Measurements from ENCODE around the gene CFAP157.

- no peak for TF ChIP-seq CTCF (IDR thresholded peaks at IDR 0.05; ENCODE audit: extremely low read depth in 1 of 2, insufficient read depth in 1 of 2, low read depth in 1 of 2, low read length in 2 of 2)
- no peak for TF ChIP-seq EZH2 (IDR thresholded peaks at IDR 0.05; ENCODE audit: borderline replicate concordance, low read depth, low read length, severe bottlenecking)
- no peak for TF ChIP-seq POLR2AphosphoS5 (IDR thresholded peaks at IDR 0.05; ENCODE audit: insufficient read depth, low read depth, low read length)
- TF ChIP-seq FOS (IDR thresholded peaks at IDR 0.05; ENCODE audit: borderline replicate concordance, insufficient read depth, low read length) = no peak
- no peak for TF ChIP-seq GATA2 (IDR thresholded peaks at IDR 0.05; ENCODE audit: insufficient read depth, insufficient read length, low read depth, low read length)
Measured at GRCh38 chr9:127667127-127667844, 39.5 kb upstream of the CFAP157 start.

Data from endothelial cell of umbilical vein (primary cell).